Measurements from ENCODE around the gene FAM186B.

- TF ChIP-seq STAT6 (CRISPR knock-in tag; conservative IDR thresholded peaks at IDR 0.05; ENCODE audit: low read depth), result no peak
- TF ChIP-seq CTCF (IDR thresholded peaks at IDR 0.05), result no peak
- no peak for TF ChIP-seq CREB1 (CRISPR knock-in tag; IDR thresholded peaks at IDR 0.05)
- no peak for TF ChIP-seq ELF4 (CRISPR knock-in tag; IDR thresholded peaks at IDR 0.05; ENCODE audit: low read depth)
- no peak for TF ChIP-seq USF2 (CRISPR knock-in tag; IDR thresholded peaks at IDR 0.05)
- TF ChIP-seq NFYB (CRISPR knock-in tag; conservative IDR thresholded peaks at IDR 0.05; ENCODE audit: low read depth), result no peak
- no peak for TF ChIP-seq NFE2L1 (CRISPR knock-in tag; IDR thresholded peaks at IDR 0.05)
- no peak for TF ChIP-seq AFF4 (CRISPR knock-in tag; IDR thresholded peaks at IDR 0.05; ENCODE audit: borderline replicate concordance)
- no peak for TF ChIP-seq ATF6 (CRISPR knock-in tag; IDR thresholded peaks at IDR 0.05)
- TF ChIP-seq ZBTB43 (CRISPR knock-in tag; IDR thresholded peaks at IDR 0.05), result no peak
- no peak for TF ChIP-seq ZBTB21 (CRISPR knock-in tag; IDR thresholded peaks at IDR 0.05; ENCODE audit: borderline replicate concordance)
- no peak for TF ChIP-seq FOXP1 (CRISPR knock-in tag; IDR thresholded peaks at IDR 0.05; ENCODE audit: borderline replicate concordance)
- no peak for TF ChIP-seq TEAD4 (CRISPR knock-in tag; IDR thresholded peaks at IDR 0.05)
- TF ChIP-seq ZNF263 (CRISPR knock-in tag; IDR thresholded peaks at IDR 0.05; ENCODE audit: low read depth), result no peak
Measured at GRCh38 chr12:49648712-49649003, 43.2 kb upstream of the FAM186B start.

Data from WTC11 (cell line).